ENCODE measurements around the gene TPI1.

TPI1 gene

GRCh38 chr12:6851921-6852650, 15.2 kb upstream of the TPI1 start, which contains the start of gene USP5:
USP5 (plus strand) TSS chr12:6852150; CDS start chr12:6852180, 30 bp downstream.
- POLR2A ChIA-PET = interaction anchor here (0.7 to 2.2 kb wide), 8 partner anchors 15 to 163 kb away, joined by 3 to 14 read pairs (median 6); partner anchors contain the start of genes C12orf57, MLF2, RNU7-1 and SPSB2
- WGBS (ENCODE audit: insufficient coverage) = under 1% methylated on average over 62 of the region's 65 CpGs
- H3K4me1 ChIP-seq (ENCODE audit: control extremely low read depth in 1 of 4, control insufficient read depth in 4 of 4, insufficient read depth in 4 of 4, low read length in 3 of 4) = peaks cover 5 to 41% (median 32%) of the 10 kb centered on the region in 4 experiments

GRCh38 chr12:6852651-6853354, 14.5 kb upstream of the TPI1 start:
- Histone ChIP-seq H3K4me1 (ENCODE audit: control extremely low read depth in 1 of 4, control insufficient read depth in 4 of 4, insufficient read depth in 4 of 4, low read length in 3 of 4) (peaks cover 5 to 41% (median 32%) of the 10 kb centered on the region in 4 experiments), H3K9me3 (ENCODE audit: control extremely low read depth in 1 of 5, control insufficient read depth in 4 of 5, insufficient read depth in 2 of 5, low read depth in 1 of 5, low read length in 4 of 5) (no peaks in the 10 kb centered on the region), H3K36me3 (ENCODE audit: control insufficient read depth in 4 of 4, insufficient read depth in 4 of 4, low read length in 3 of 4) (peaks cover 18 to 57% (median 37%) of the 10 kb centered on the region in 4 experiments), H3K4me3 (ENCODE audit: control insufficient read depth in 1 of 7, extremely low read depth in 1 of 7, insufficient read depth in 4 of 7, low read depth in 2 of 7, low read length in 6 of 7) (peak overlapping the region; percentile 63 to 99 (median 90)), H3K27me3 (replicated peaks in 2 of 5; ENCODE audit: control insufficient read depth in 4 of 5, insufficient read depth in 5 of 5, low read length in 4 of 5) (no peaks in the 10 kb centered on the region), H3K27ac (ENCODE audit: insufficient read depth in 1 of 2, low read depth in 1 of 2, low read length in 2 of 2, poor library complexity in 1 of 2, severe bottlenecking in 2 of 2) (peak overlapping the region in 1 of 2 experiments; percentile 63)
- WGBS (ENCODE audit: insufficient coverage) = 2% methylated on average over 6 of the region's 18 CpGs
- DNase-seq = peak; percentile 78 to 92 (median 91)
- ChIA-PET POLR2A (interaction anchor here (1.2 to 2.2 kb wide), 6 partner anchors 14 to 164 kb away, joined by 3 to 14 read pairs (median 6); partner anchors contain the start of genes C12orf57, MLF2, RNU7-1 and TPI1), CTCF (interaction anchor here (0.8 to 6.8 kb wide), 10 partner anchors 8 to 100 kb away, joined by 3 to 85 read pairs (median 4); partner anchors contain the start of genes MLF2, SPSB2 and TPI1)

More at GRCh38 chr12:6851921-6852650, 15.2 kb upstream of the TPI1 start, which contains the start of gene USP5:
- Histone ChIP-seq H3K27ac (ENCODE audit: insufficient read depth in 1 of 2, low read depth in 1 of 2, low read length in 2 of 2, poor library complexity in 1 of 2, severe bottlenecking in 2 of 2) (peak within 1 kb of the TSS; percentile 80 to 89), H3K27me3 (replicated peaks in 2 of 5; ENCODE audit: control insufficient read depth in 4 of 5, insufficient read depth in 5 of 5, low read length in 4 of 5) (no peaks in the 10 kb centered on the region), H3K4me3 (ENCODE audit: control insufficient read depth in 1 of 7, extremely low read depth in 1 of 7, insufficient read depth in 4 of 7, low read depth in 2 of 7, low read length in 6 of 7) (peak within 1 kb of the TSS; percentile 82 to 99 (median 90)), H3K9me3 (ENCODE audit: control extremely low read depth in 1 of 5, control insufficient read depth in 4 of 5, insufficient read depth in 2 of 5, low read depth in 1 of 5, low read length in 4 of 5) (no peaks in the 10 kb centered on the region), H3K36me3 (ENCODE audit: control insufficient read depth in 4 of 4, insufficient read depth in 4 of 4, low read length in 3 of 4) (peaks cover 11 to 57% (median 34%) of the 10 kb centered on the region in 4 experiments)
- CTCF ChIA-PET = interaction anchor here (0.6 to 6.8 kb wide), 13 partner anchors 8 to 98 kb away, joined by 3 to 85 read pairs (median 4); partner anchors contain the start of genes C12orf57, RNU7-1, SPSB2 and TPI1
- peak; percentile 100 for DNase-seq

- Histone ChIP-seq H3K36me3 (ENCODE audit: control insufficient read depth in 4 of 4, insufficient read depth in 4 of 4, low read length in 3 of 4) (peaks cover 23 to 59% (median 40%) of the 10 kb centered on the region in 4 experiments), H3K4me1 (ENCODE audit: control extremely low read depth in 1 of 4, control insufficient read depth in 4 of 4, insufficient read depth in 4 of 4, low read length in 3 of 4) (peaks cover 5 to 41% (median 32%) of the 10 kb centered on the region in 4 experiments), H3K27me3 (replicated peaks in 2 of 5; ENCODE audit: control insufficient read depth in 4 of 5, insufficient read depth in 5 of 5, low read length in 4 of 5) (no peaks in the 10 kb centered on the region), H3K4me3 (ENCODE audit: control insufficient read depth in 1 of 7, extremely low read depth in 1 of 7, insufficient read depth in 4 of 7, low read depth in 2 of 7, low read length in 6 of 7) (peak overlapping the region in 1 of 7 experiments; percentile 90), H3K27ac (ENCODE audit: insufficient read depth in 1 of 2, low read depth in 1 of 2, low read length in 2 of 2, poor library complexity in 1 of 2, severe bottlenecking in 2 of 2) (peak overlapping the region in 1 of 2 experiments; percentile 60), H3K9me3 (ENCODE audit: control extremely low read depth in 1 of 5, control insufficient read depth in 4 of 5, insufficient read depth in 2 of 5, low read depth in 1 of 5, low read length in 4 of 5) (no peaks in the 10 kb centered on the region)
- ChIA-PET POLR2A (interaction anchor here (1.5 kb wide), 1 partner anchor 14 kb away, joined by 7 read pairs; the partner anchor contains the start of gene TPI1), CTCF (interaction anchor here (0.8 to 6.8 kb wide), 9 partner anchors 9 to 100 kb away, joined by 3 to 85 read pairs (median 3); partner anchors contain the start of genes MLF2, SPSB2 and TPI1)
- no peak for DNase-seq
- 100% methylated on average over 1 of the region's 1 CpG for WGBS (ENCODE audit: insufficient coverage)
Measured at GRCh38 chr12:6853626-6854025, 13.7 kb upstream of the TPI1 start.

GRCh38 chr12:6854036-6854435, 13.3 kb upstream of the TPI1 start:
- no peak overlapping the region for H3K4me3 ChIP-seq (ENCODE audit: control insufficient read depth in 1 of 7, extremely low read depth in 1 of 7, insufficient read depth in 4 of 7, low read depth in 2 of 7, low read length in 6 of 7)

GRCh38 chr12:6855322-6855721, 12.0 kb upstream of the TPI1 start:
- H3K9me3 ChIP-seq (ENCODE audit: control extremely low read depth in 1 of 5, control insufficient read depth in 4 of 5, insufficient read depth in 2 of 5, low read depth in 1 of 5, low read length in 4 of 5) = no peaks in the 10 kb centered on the region
- 95% methylated on average over 10 of the region's 14 CpGs for WGBS (ENCODE audit: insufficient coverage)
- no peak overlapping the region for H3K4me3 ChIP-seq (ENCODE audit: control insufficient read depth in 1 of 7, extremely low read depth in 1 of 7, insufficient read depth in 4 of 7, low read depth in 2 of 7, low read length in 6 of 7)
- DNase-seq = no peak
- ChIA-PET POLR2A (no interaction called here), CTCF (interaction anchor here (0.7 to 6.8 kb wide), 6 partner anchors 11 to 102 kb away, joined by 3 to 85 read pairs (median 4); partner anchors contain the start of genes MLF2, SPSB2 and TPI1)
- peak overlapping the region in 1 of 2 experiments; percentile 25 for H3K27ac ChIP-seq (ENCODE audit: insufficient read depth in 1 of 2, low read depth in 1 of 2, low read length in 2 of 2, poor library complexity in 1 of 2, severe bottlenecking in 2 of 2)
- H3K36me3 ChIP-seq (ENCODE audit: control insufficient read depth in 4 of 4, insufficient read depth in 4 of 4, low read length in 3 of 4) = peaks cover 22 to 59% (median 47%) of the 10 kb centered on the region in 4 experiments
- H3K27me3 ChIP-seq (replicated peaks in 2 of 5; ENCODE audit: control insufficient read depth in 4 of 5, insufficient read depth in 5 of 5, low read length in 4 of 5) = no peaks in the 10 kb centered on the region
- peaks cover 3 to 28% (median 22%) of the 10 kb centered on the region in 4 experiments for H3K4me1 ChIP-seq (ENCODE audit: control extremely low read depth in 1 of 4, control insufficient read depth in 4 of 4, insufficient read depth in 4 of 4, low read length in 3 of 4)

More at GRCh38 chr12:6854036-6854435, 13.3 kb upstream of the TPI1 start:
- no peak overlapping the region for H3K27ac ChIP-seq (ENCODE audit: insufficient read depth in 1 of 2, low read depth in 1 of 2, low read length in 2 of 2, poor library complexity in 1 of 2, severe bottlenecking in 2 of 2)
- H3K36me3 ChIP-seq (ENCODE audit: control insufficient read depth in 4 of 4, insufficient read depth in 4 of 4, low read length in 3 of 4) = peaks cover 23 to 59% (median 40%) of the 10 kb centered on the region in 4 experiments
- ChIA-PET POLR2A (interaction anchor here (1.5 kb wide), 1 partner anchor 13 kb away, joined by 7 read pairs; the partner anchor contains the start of gene TPI1), CTCF (interaction anchor here (1.2 to 6.8 kb wide), 6 partner anchors 12 to 94 kb away, joined by 3 to 85 read pairs (median 6); partner anchors contain the start of genes SPSB2 and TPI1)
- no peak for DNase-seq
- H3K4me1 ChIP-seq (ENCODE audit: control extremely low read depth in 1 of 4, control insufficient read depth in 4 of 4, insufficient read depth in 4 of 4, low read length in 3 of 4) = peaks cover 5 to 41% (median 32%) of the 10 kb centered on the region in 4 experiments
- no peaks in the 10 kb centered on the region for H3K27me3 ChIP-seq (replicated peaks in 2 of 5; ENCODE audit: control insufficient read depth in 4 of 5, insufficient read depth in 5 of 5, low read length in 4 of 5)
- no peaks in the 10 kb centered on the region for H3K9me3 ChIP-seq (ENCODE audit: control extremely low read depth in 1 of 5, control insufficient read depth in 4 of 5, insufficient read depth in 2 of 5, low read depth in 1 of 5, low read length in 4 of 5)
- WGBS (ENCODE audit: insufficient coverage) = 95% methylated on average over 5 of the region's 6 CpGs

- Histone ChIP-seq H3K36me3 (ENCODE audit: control insufficient read depth in 4 of 4, insufficient read depth in 4 of 4, low read length in 3 of 4) (peaks cover 29 to 91% (median 77%) of the 10 kb centered on the region in 4 experiments), H3K9me3 (ENCODE audit: control extremely low read depth in 1 of 5, control insufficient read depth in 4 of 5, insufficient read depth in 2 of 5, low read depth in 1 of 5, low read length in 4 of 5) (no peaks in the 10 kb centered on the region), H3K4me3 (ENCODE audit: control insufficient read depth in 1 of 7, extremely low read depth in 1 of 7, insufficient read depth in 4 of 7, low read depth in 2 of 7, low read length in 6 of 7) (no peak overlapping the region), H3K4me1 (ENCODE audit: control extremely low read depth in 1 of 4, control insufficient read depth in 4 of 4, insufficient read depth in 4 of 4, low read length in 3 of 4) (peaks cover 0 to 5% (median 2%) of the 10 kb centered on the region in 4 experiments), H3K27me3 (replicated peaks in 2 of 5; ENCODE audit: control insufficient read depth in 4 of 5, insufficient read depth in 5 of 5, low read length in 4 of 5) (no peaks in the 10 kb centered on the region), H3K27ac (ENCODE audit: insufficient read depth in 1 of 2, low read depth in 1 of 2, low read length in 2 of 2, poor library complexity in 1 of 2, severe bottlenecking in 2 of 2) (no peak overlapping the region)
- WGBS (ENCODE audit: insufficient coverage) = 100% methylated on average over 1 of the region's 2 CpGs
- DNase-seq = no peak
- ChIA-PET CTCF (interaction anchor here (0.7 to 0.9 kb wide), 2 partner anchors 14 to 110 kb away, joined by 3 read pairs; partner anchors contain the start of gene SPSB2), POLR2A (no interaction called here)
Measured at GRCh38 chr12:6858799-6859198, 8.5 kb upstream of the TPI1 start.

All from common myeloid progenitor, CD34-positive (primary cell).